Measurements from ENCODE around the gene TRIM7.
A peak's percentile ranks its signal among the peaks of the same experiment; 100 is the strongest.
"Not testable (repeated sequence)": the region's sequence is repeated elsewhere in the genome, so short reads cannot be mapped to it uniquely, and the experiment has no call there.

Gene TRIM7

DNA sequence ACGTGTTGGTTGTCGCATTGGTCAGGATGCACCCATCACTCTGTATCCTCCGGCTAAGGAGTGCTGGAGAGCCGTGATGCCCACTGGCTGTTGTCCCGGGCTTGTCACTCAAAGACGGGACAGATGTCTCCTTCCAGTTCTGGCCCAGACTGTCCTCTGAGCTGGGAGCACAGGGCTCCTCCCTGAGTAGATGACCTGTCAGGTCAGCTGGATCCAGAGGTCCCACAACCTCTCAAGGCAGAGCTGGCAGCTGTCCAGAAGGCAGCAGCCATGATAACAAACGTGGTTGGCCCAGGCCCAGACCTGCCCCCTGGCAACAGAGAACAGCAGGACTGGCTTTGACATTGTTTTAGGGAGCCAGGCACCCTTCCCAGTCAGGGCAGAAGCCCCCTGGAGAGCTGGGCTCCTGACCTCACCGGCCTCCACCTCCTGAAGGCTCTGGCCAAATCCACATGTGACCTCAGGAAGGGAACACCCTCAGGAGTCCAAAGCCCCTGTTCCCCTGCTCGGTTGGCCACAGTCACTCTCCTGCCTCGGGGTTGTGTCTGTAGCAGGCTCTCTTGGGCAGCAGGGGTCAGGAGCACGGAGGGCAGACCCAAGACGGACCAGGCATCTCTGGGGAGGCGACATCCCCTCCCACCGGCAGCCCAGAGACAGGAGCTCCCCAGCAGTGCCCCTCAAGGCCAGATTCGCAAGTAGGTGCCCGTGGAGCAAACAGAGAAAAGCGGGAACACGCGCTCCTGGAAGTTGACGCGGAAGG, 10.3 kb downstream of the TRIM7 start:
- H3K4me3 ChIP-seq (ENCODE audit: low read depth, low read length), result no peak overlapping the region

DNA sequence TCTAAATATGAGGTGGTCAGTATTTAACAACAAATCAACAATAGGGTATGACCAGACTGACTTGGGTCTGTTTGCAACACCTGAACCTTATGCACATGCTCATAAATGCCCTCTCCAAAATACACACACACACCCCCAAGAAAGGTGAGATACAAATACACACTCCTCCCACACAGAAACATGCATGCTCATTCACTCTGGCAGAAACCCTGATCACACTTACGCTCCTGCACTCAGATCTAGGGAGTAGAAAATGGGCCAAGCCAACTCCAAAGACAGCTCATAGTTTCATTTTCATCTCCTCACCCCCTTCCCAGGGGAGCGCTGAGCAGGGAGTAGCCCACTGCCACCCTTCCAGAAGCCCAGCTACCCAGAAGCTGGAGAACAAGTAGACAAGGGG, 11.3 kb downstream of the TRIM7 start:
- H3K4me3 ChIP-seq (ENCODE audit: low read depth, low read length), result no peak overlapping the region

DNA sequence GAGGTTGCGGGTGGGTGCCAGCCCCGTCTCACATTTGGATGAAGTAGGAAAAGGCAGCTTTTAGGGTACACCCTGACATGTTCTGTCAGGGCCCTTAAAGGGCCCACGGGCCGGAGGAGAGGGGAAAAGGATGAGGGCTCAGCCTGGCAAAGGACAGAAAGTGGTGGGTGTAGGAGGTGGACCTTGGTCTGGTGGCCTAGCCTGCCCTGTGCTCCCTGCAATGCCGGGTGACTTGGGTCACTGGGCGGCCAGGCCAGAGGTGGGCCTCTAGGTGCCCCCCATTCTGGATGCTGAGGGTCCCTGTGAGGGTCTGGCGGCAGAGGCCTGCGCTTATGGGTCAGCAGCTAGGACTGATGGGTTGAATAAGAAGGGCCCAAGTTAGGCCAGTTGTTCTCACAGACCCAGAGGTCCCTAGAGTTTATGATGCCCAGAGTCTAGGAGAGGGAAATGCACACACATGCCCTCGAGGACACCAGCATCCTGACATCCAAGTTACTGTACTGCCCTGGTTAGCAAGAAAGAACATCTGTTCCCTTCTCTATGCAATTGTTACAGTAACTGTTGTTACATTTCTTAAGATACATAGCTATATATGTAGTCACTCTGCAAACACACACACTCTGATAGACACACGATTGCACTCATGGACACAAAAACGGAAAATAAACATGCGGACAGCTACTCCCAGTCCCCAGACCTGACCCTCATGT, 12.5 kb downstream of the TRIM7 start:
- H3K4me3 ChIP-seq (ENCODE audit: low read depth, low read length), result peak overlapping the region; percentile 58

DNA sequence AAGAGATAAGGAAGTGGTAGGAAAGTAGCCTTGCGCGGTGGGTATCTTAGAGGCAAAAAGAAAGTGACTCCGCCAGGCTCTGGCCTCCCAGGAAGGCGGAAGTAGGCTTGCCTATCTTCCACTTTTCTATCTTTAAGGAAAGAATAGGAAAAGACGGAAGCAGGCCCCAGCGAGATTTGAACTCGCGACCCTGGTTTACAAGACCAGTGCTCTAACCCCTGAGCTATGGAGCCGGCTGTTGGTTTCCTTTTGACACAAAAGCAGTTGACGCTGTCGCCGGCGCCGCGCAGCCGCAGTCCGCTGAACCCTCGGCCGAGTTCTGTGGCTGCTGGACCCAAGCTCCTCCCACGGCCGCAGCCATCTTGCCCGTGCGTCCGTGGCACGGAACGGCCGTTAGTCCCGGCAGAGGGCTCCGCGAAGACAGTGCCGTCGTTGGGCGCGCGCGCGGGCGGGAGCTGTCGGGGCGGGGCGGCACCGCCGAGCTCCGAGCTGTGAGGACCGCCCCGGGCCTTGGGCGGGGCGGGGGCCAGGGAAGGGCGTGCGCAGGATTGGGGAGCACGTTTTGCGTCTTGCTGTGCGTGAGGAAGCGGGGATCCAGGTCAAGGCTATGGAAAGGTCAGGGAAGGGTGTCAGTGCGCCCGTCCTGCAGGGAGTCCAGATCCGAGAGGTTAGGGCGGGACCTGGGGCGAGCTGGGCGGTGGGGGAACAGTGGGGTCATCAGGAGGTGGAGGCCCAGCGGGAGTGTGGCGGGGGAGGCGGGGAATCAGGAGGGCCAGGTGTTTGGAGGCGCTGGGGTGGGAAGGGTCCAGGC, 13.3 kb downstream of the TRIM7 start:
- peak overlapping the region; percentile 66 for H3K4me3 ChIP-seq (ENCODE audit: low read depth, low read length)

DNA sequence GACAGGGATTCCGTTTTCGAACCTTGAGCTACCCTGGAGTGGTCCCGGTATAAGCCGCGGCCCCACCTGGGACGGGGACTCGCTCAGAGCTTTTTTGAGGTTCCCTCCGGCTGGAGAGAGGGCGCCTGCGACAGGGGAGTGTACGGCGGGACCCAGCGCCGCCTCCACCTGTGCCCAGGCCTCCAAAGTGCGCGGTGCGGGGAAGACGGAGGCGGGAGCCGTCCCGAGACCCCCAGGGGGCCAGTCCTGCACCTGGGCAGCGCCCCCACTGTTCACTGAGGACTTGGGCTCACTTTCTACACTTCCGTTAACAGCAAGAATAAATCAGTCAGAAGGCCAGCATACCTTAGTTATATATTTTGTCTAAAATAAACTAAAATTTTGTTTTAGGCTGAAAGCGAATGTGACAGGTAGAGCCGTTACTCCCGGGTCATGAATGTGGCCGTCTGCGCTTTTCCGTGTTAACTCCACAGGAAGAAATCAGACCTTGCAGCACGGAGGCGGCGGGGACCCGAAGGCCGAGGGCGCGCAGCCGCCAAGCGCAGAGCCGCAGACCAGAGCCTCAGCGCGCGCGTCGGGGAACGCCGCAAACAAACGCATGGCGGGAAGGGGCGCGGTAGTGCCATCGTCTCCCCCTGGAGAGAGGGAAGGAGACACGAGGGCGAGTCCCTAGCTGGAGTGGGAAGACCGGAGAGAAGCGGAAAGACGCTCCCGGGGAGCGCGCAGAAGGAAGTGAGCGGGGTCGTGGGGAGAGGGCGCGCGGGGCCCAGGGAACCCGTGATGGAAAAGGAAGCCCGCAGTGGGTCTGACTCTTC, 14.1 kb downstream of the TRIM7 start:
- H3K4me3 ChIP-seq (ENCODE audit: low read depth, low read length), result peak overlapping the region; percentile 66

DNA sequence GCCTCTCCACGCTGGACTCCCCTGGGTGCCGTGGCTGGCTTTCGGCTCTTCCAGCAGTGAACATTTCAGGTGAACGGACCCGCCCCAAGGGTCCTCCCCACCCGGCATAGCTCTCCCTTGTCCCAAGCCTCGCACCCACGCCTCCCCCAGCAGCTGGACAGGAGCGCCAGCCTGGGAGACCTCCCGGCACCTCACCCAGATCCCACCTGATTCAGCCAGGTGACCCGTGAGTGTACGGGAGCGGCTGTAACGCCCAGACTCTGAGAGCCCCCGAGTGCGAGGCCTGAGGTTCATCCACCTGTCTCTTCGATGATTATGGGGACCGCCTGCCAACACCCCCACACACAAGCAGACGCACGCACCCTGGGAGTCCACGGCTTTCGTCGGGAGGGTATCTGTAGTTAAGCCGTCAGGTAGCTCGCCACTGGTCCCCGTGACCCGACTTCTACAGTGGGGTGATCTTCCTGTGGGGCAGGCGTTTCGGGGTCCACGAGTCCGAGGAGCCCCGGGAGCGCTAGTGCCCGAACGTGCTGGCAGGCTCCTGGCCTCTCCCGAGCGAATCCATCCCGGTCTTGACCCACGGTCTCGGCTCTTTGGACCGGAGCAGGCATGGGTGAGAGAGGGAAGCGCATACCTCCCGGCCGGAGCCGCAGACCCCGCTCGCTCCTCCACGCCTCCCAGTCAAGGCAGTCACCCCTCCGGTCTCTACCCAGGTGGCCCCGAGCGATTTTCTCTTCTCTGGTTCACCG, 14.9 kb downstream of the TRIM7 start:
- peak overlapping the region; percentile 66 for H3K4me3 ChIP-seq (ENCODE audit: low read depth, low read length)

DNA sequence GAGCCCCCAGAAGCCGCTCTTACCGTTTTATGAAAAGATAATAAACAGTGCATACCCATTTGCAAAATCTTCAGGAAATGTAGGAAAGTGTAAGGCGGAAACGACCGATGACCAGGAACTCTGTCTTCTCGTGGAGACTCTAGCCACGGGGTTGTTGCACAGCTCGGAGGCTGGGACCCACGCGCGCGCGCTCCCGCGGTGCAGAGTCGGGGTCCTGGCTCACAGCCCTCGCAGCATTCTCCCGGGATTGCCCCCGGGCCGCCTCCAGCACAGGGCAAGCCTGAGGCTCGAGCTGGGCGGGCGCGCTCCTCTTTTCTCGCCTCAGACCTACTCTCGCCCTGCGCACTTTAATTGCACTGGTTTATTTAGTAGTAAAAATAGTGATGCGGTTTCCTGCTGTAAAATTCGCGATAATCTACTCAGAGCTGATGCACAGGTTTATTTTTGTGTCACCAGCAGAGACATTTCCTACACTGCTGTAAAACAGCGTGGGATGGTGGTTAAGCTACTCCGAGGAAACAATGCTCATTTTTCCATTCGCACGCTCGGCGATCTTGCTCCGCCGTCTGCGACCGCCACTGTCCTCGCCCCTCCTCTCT, 15.5 kb downstream of the TRIM7 start:
- H3K4me3 ChIP-seq (ENCODE audit: low read depth, low read length), result peak overlapping the region; percentile 66

DNA sequence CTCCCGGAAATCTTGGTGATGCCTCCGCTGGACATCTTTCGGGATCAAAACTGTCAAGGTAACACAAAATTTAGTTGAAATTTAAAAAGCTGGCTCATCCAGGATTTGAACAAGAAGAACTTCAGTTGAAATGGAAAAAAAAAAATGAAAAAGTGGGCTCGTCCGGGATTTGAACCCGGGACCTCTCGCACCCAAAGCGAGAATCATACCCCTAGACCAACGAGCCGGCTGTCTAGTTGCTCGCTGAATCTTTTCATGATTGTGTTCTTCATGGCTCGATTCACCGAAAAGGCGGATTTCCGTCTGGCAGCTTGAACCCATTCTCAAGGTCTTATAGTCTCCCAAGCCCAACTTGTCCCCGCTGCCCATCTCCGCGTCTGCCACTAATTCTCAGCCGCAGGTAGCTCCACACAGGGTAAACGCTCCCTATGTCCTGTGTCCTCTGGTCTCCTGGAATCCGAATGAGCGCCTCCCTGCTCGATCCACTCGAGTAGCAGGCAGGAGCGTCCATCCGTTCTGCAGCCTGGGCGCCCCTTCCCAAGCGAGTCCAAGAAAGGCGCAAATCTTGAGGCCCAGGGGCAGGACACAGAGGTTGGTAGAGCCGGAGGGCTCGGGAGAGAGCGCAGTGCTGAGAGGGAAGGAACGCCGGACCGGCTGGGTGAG, 16.2 kb downstream of the TRIM7 start:
- peak overlapping the region; percentile 66 for H3K4me3 ChIP-seq (ENCODE audit: low read depth, low read length)

- peak overlapping the region; percentile 71 for H3K4me3 ChIP-seq (ENCODE audit: low read depth, low read length)
These were observed 17.3 kb downstream of the TRIM7 start for GRCh38 chr5:181187500-181188213.

- peak overlapping the region; percentile 71 for H3K4me3 ChIP-seq (ENCODE audit: low read depth, low read length)
These were observed 18.0 kb downstream of the TRIM7 start for GRCh38 chr5:181186986-181187499.

DNA sequence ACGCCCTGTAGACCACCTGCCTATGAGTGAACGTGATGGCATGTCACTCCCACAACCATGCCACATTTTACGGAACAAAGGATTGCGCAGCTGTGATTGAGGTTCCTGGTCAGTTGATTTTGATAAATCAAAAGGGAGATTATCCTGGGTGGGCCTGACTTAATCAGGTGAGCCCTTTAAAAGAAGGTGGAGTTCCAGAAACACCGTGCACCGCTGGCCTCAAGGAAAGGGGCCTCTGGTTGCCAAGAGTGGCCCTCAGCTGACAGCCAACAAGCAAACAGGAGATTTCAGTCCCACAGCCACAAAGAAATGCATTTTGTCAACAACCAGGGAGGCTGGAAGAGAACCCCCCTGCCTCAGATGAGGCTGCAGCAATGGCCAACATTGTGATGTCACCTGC, 19.0 kb downstream of the TRIM7 start:
- H3K4me3 ChIP-seq (ENCODE audit: low read depth, low read length), result no peak overlapping the region

DNA sequence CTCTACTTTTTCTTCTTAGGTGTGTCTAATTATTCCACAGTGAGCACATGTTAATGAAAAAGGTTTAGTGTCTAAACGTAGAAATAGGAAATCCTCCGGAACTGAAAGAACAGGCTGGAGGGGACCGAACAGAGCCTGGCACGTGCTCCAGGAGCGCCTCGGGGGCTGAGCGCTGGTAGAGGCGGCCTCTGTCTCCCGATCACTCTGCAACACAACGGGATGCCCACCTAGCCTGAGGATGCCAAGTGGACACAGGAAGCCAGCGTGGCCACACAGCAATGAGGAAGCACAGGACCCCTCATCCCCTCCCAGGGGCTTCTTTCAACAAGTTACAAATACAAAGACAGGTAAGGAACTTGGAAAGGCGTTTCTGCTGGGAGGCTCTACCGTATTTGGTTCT, 19.4 kb downstream of the TRIM7 start:
- H3K4me3 ChIP-seq (ENCODE audit: low read depth, low read length), result no peak overlapping the region

DNA sequence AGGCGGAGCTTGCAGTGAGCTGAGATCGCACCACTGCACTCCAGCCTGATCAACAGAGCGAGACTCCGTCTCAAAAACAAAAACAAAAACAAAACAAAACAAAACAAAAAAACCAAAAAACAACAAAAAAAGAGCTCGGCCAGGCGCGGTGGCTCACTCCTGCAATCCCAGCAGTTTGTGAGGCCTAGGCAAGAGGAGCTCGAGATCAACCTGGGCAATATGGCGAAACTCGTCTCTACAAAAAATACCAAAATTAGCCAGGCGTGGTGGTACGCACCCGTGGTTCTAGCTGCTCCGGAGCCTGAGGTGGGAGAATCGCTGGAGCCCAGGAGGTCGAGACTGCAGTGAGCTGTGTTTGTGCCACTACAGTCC, 20.2 kb downstream of the TRIM7 start:
- H3K4me3 ChIP-seq (ENCODE audit: low read depth, low read length), result no peak overlapping the region

- H3K4me3 ChIP-seq (ENCODE audit: low read depth, low read length), result no peak overlapping the region
These were observed 22.3 kb downstream of the TRIM7 start for GRCh38 chr5:181182651-181183050.

DNA sequence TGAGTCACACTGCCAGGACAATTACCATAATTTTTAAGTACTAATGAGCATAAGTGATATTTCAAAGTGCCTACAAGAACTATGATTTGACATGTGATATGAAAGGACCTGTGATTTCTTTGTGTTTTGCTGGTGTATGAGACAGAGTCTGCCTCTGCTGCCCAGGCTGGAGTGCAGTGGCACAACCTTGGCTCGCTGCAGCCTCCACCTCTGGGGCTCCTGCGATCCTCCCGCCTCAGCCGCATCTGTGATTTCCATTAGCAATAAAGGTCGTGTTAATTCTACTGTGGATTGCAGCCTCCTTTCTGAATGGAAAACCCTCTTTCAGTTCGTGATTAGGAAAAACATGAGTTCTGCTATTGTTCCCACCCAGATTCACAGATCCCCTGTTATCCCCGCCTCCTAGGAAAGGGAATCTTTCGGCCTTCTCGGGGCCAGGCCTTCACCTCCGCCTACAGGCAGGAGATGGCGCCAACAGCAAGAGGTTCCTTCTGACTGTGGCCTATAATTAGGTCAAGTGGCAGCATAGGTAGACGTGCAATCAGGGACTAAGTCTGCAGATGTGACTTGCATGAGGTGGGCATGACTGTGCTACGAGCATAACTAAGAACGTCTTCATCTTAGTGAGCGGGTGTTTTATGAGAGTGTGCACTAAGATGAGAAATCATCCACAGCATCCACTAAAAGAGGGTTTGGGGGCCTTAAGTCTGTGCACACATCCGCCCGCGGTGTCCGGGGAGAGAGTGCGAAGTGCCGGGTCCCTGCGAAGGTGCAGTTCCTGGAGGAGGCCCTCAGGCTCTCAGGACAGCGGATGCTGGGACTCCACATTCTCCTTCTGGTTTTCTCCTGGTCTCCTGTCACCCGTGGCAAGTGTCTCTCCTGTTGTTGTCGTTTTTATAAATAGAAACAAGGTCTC, 23.1 kb downstream of the TRIM7 start:
- H3K4me3 ChIP-seq (ENCODE audit: low read depth, low read length), result no peak overlapping the region

- not testable (repeated sequence) for H3K4me3 ChIP-seq (ENCODE audit: low read depth, low read length)
These were observed 27.4 kb downstream of the TRIM7 start for GRCh38 chr5:181177559-181177958.

GRCh38 chr5:181176254-181176952, 28.6 kb downstream of the TRIM7 start:
- no peak overlapping the region for H3K4me3 ChIP-seq (ENCODE audit: low read depth, low read length)
